C4-2B (cell line): ENCODE results near the gene ENKD1.

Experiments used
- H3K27ac ChIP-seq: fragments of 450-650 bp; 2 replicates; pipeline ENCODE4 v1.5.1; 2017
- CTCF ChIP-seq: fragments of 450-650 bp; conservative IDR thresholded peaks from 2 replicates; pipeline ENCODE4 v1.5.1; 2017; ENCODE audit warnings: mild to moderate bottlenecking
- ZFX ChIP-seq: fragments of 450-650 bp; IDR thresholded peaks from 2 replicates; pipeline ENCODE4 v1.6.1; 2017

The ENKD1 gene

GRCh38 chr16:67673712-67674580 is 7.4 kb upstream of the ENKD1 start:
- H3K27ac ChIP-seq = peak overlapping the region; percentile 86
- TF ChIP-seq CTCF (no peak), ZFX (no peak)

DNA sequence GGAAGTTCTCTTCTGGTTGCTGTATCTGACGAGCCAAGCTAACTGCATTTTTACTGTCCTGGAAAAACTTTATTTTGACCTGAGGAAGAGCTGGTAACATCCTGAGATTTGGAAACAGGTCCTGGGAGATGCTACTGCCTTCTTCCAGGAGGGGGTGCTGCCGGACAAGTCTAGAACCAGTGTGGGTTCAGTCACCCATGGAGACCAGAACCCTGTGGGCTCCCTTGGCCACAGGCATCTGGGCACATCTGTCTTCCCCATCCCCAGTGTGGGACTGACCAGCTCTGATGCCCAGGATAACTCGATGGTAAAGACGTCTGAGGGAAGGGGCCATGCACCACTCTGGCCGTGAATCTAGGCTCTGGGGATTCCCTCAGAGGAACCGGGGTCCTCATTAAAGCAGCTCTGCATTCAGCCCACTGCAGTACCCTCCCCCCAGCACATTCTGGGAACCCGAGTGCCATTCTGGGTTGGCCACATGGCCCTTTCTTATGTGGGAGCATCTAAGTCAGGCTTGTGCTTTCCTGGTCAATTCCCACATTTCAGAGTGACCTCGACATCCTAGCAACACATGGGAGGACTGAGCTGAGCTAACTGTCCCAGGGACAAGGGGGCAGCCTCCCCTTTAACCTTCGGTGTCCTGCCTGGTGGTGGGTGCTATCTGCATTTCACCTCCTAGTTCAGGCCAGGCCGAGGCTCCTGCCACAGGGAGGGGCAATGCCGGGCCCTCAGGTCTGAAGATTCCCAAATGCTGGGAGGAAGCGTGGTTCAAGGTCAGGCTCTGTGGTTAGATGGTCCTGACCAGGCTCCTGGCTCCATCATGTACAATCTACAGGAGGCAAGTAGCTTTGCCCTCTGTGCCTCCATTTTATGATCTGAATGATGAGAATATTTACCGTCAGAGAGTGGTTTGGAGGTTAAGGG is 6.5 kb upstream of the ENKD1 start:
- TF ChIP-seq ZFX (no peak), CTCF (peak; percentile 86)
- H3K27ac ChIP-seq = peak overlapping the region; percentile 86

- H3K27ac ChIP-seq = peak overlapping the region; percentile 86
- TF ChIP-seq ZFX = no peak
- TF ChIP-seq CTCF = no peak
Observed at GRCh38 chr16:67672306-67672705, 5.8 kb upstream of the ENKD1 start.

DNA sequence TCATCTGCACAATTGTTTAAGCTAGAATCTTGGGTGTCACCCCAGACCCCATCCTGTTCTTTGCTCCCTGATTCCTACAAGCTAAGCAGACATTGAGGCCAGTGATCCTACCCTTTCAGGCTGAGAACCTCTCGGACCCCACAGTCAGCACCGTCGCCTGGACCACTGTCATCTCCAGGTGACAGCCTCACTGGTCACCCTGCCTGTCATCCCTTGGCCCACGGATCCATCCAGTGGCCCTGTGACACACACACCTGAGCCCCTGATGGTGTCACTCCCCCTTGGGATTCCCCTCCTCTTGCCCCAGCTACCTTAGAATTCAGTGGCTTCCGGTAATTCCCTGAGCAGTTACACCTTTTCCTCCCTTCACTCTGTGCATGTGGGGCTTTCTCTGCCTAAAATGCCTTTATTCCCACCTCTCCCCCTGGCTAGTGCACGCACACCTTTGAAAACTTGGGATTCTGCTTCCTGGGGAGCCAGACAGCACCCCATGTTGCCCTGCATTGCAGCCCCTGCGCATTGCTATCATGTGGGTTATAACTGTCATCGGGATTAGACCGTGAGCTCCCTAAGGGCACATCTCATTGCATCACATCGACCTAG is 3.0 kb upstream of the ENKD1 start:
- TF ChIP-seq CTCF (no peak), ZFX (no peak)
- H3K27ac ChIP-seq = no peak overlapping the region

GRCh38 chr16:67668495-67669157 is 2.1 kb upstream of the ENKD1 start:
- TF ChIP-seq ZFX = no peak
- TF ChIP-seq CTCF = 0 out of 2 replicates have a peak, but pooled peaks have one; percentile 13
- H3K27ac ChIP-seq = peak overlapping the region; percentile 75; the same call in 1 of the 2 replicates

GRCh38 chr16:67667817-67668494 is 1.4 kb upstream of the ENKD1 start:
- peak overlapping the region; percentile 75; the same call in 1 of the 2 replicates for H3K27ac ChIP-seq
- no peak for TF ChIP-seq ZFX
- TF ChIP-seq CTCF = peak; percentile 87
